NT2/D1 (cell line): Measurements from ENCODE around the gene SGCE.

Experiments
- SUZ12 ChIP-seq: IDR thresholded peaks from 2 replicates; pipeline ENCODE4 v1.6.1; 2011; ENCODE audit not compliant: insufficient read length, insufficient read depth; ENCODE audit errors: extremely low read depth
- YY1 ChIP-seq: IDR thresholded peaks from 2 replicates; pipeline ENCODE4 v1.6.1; 2011; ENCODE audit not compliant: insufficient read length, insufficient read depth

DNA sequence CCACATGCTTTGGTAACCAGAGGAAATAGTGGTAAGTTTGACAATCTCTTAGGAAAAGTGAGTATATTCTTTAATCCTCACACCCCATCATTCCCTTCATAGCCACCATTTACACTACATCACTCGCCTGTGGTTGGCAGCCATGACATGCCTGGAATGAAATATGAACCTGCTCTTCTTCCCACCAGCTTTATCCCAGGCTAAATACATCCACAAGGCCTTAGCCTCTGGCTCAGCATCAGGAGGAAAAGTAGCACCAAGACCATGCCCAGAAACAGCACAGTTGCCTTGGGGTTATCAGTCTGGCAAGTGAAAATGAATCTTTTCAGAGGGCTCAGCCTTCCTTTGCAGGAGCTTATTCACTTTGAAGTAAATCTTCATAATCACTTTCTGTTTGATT lies 40.3 kb downstream of the SGCE start:
- TF ChIP-seq SUZ12 (no peak), YY1 (no peak)
